GM20431 (cell line): ENCODE results near the gene FAM111B.

Experiments used
- in situ Hi-C: fragments of 300-500 bp; cut with MseI, MboI; formaldehyde crosslinking; loops from one replicate; pipeline ENCODE4 v1.15.0; 2020; ENCODE audit warnings: low sequenced_read_pairs; ENCODE audit not compliant: unreplicated experiment

The FAM111B gene

DNA sequence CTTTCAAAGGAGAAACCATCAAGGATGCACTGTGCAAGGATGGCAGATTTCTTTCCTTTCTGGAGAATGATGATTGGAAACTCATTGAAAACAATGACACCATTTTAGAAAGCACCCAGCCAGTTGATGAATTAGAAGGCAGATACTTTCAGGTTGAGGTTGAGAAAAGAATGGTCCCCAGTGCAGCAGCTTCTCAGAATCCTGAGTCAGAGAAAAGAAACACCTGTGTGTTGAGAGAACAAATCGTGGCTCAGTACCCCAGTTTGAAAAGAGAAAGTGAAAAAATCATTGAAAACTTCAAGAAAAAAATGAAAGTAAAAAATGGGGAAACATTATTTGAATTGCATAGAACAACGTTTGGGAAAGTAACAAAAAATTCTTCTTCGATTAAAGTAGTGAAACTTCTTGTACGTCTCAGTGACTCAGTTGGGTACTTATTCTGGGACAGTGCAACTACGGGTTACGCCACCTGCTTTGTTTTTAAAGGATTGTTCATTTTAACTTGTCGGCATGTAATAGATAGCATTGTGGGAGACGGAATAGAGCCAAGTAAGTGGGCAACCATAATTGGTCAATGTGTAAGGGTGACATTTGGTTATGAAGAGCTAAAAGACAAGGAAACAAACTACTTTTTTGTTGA, 45.4 kb downstream of the FAM111B start:
- in situ Hi-C loops = no loop called here

DNA sequence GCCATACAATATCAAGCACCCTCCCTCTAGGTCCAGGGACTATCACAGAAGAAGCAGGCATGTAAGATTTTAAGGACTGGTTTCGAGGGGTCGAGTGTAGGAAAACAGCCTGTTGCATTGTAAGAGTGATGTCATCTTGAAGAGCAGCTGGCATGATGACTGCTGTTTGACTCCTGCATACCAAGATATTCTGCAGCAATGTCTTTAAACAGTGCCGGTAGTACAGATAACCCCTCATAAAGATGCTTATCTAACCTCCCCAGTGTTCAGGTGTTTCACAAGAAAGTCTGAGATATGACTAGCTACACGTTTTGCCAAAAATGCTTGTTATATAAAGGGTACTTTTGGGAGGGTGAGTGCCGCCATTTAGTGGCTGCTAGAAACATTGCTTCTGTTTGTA, 47.6 kb downstream of the FAM111B start:
- in situ Hi-C loops = no loop called here

DNA sequence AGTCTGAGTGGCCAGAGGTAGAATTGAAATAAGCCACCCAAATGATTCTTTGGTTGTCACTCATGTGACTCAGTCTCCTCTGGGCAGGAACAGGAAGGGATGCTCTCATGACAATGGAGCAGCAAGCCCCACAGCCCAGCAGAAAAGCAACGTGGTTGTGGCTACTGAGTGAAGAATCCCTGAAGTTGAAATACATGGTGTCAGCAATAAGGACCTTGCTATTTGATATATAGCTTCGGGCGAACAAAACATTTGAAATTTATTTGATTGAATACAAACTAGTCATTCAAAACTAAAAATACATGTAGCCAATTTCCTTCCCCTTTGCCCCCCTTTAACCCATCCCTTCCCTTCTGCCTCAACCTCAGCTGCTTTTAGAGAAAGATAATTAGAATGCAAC, 50.4 kb downstream of the FAM111B start:
- in situ Hi-C loops = no loop called here

DNA sequence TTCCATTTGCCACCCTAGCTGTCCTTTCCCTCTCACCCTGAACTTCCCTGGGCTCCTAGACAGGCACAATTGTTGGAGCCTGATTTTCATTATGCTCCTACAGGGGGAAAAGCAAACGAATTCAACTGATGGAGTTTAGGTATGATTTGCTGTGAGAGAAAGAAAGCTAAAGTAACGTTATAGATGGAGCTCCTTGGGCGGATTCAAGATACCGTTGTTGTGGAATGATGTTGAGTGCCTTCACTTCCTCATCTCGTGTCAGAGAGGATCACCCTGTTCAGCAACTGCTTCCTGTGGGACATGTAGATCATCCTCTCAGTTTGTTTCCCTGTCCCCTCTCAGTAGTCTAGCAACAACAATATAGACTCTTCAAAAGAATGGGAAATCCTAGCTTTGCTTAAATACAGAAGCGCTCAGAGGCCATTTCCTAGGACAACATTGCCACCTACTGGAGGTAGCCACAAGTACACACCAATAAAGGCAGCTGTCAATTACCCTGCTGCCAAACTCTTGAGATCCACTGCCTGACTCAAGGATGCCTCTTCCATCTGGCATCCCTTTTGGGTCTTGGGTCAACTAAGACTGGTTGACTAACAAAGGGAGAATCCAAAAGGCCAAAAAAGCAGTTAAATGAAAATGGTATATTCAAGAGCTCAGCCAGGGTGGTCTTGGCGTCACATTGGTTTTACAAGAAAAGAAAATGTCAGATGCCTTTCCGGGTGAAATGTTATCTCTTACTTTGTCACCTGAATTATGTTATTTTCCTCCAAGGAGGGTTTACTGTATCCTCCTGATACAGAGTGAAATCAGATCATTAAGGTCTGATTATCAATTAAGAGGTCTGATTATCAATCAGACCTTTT, 51.4 kb downstream of the FAM111B start:
- in situ Hi-C loops = no loop called here

DNA sequence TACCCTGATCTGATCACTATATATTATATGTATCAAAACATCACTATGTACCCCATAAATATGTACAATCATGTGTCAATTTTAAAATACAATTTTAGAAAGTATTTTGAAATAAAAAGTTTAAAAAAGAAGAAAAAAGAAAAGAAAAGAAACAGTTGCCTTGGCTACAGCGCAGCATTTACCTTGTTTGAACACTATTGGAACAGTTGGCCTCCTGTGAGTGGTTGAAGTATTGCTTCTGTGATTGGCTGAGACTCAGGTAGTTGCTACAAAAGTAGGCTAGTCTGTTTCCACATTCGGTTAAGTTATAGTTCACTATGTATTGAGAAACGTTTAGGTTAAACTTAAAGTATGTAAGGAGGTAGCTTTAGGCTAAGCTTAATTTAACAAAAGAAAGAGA, 57.0 kb downstream of the FAM111B start:
- in situ Hi-C loops = loop anchor here (10.0 kb wide), 1 partner anchor 271 kb away; the partner anchor contains the start of gene OR5A1

DNA sequence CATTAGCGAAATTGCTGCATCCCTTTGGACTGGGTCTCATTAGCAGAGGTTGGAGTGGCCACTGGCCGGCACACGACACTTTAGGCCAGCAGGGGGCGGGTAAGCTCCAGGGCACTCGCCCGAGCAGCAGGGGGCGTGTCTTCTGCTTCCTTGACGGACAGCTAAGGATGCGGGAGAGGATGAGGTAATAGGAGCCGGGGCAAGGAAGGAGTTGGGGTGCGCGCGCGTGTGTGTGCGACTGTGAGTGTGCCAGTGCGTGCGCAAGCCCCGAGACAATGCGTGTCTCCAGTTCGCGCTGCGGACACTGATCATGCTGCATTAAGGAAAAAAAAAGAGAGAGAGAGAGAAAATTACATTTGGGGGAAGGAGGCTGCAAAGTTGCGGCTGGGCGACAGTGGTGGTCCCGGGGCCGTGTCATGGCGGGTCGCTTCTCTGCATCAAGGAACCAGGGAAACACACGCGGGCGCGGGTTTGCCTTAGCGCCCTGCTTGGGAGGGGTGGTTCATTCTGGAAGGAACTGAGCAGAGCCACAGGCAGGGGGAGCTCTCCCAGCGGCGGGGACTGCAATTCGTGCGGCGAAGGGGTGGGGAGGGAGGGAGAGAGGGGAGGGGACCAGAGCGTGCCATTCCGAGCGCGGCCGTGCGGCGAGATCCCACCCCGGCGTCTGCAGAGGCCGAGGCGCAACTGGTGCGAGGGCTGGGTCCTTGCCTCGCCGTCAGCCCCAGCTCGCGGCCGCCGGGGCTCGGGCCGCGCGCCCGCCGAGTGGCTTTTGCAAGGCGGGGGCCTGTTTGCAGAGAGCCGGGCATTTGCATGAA, 64.7 kb downstream of the FAM111B start, which contains the start of gene DTX4:
Gene DTX4, plus strand, starts transcription at position 625 of the 815 bp plus-strand sequence. CDS start 464 bp downstream, outside the sequence.
- in situ Hi-C loops = no loop called here

DNA sequence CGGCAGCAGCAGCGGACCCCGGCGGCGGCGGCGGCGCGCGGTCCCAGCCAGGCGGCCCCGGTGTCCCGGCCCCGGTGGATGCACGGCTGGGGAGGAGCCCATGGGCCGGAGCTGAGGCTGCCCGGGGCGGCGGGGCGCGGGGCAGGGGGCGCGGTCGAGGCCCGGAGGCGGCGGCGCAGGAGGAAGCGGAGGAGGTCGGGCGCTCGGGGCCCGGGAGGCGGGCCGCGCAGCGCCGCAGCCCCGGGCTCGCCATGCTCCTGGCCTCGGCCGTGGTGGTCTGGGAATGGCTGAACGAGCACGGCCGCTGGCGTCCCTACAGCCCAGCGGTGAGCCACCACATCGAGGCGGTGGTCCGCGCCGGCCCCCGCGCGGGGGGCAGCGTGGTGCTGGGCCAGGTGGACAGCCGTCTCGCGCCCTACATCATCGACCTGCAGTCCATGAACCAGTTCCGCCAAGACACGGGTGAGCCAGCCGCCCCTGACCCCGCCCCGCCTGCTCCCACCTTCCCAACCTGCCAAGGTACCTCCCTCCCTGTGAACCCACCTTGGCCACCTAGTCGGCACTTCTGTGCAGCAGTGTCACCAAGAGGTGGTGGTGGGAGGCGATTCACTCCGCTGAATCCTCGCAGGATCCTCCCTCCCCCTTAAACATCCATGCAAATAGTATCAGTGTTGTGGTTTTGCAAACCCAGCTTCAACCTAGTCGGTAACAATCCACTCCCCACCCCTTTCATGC, 65.5 kb downstream of the FAM111B start:
- in situ Hi-C loops = no loop called here

DNA sequence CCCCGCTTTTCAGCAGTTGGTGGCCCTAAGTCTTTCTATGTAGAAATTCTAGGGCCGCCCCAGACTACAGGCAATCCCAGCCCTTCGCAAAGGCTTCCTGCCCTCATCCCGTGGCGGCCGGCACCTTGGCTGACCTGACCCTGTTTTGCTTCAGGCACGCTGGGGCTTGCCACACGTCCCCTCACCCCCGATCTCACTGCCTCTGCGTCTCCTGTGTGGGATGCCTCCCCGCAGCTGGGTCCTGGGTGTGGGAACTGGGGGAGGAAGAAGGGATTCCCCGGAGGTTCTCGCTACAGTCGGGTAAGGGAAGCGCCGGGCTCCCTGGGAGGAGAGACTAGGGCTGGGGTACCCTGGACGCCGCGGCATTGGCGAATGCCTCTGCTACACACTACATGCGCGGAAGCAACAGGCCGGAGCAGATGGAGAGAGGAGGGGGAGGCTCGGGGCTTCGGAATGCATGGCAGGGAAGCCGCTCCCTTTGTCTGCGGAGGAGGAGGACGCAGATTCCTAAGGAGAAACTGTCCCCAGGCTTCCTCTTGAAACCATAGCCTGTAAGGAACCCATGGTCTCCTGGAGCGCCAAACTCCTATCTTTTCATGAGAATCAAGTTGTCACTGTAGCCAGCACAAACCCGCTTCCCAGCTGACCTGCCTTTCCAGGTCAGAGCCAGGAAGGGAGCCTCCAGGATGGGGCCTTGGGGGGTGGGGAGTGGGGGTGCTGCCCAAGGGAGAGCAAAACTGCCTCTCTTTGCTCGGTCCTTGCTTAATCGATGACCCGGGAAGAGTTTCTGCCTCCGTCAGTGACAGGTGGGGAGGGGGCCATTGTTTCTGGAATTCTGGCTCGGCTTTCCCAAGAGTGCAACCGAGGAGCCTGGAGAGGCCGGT, 66.3 kb downstream of the FAM111B start:
- in situ Hi-C loops = no loop called here

DNA sequence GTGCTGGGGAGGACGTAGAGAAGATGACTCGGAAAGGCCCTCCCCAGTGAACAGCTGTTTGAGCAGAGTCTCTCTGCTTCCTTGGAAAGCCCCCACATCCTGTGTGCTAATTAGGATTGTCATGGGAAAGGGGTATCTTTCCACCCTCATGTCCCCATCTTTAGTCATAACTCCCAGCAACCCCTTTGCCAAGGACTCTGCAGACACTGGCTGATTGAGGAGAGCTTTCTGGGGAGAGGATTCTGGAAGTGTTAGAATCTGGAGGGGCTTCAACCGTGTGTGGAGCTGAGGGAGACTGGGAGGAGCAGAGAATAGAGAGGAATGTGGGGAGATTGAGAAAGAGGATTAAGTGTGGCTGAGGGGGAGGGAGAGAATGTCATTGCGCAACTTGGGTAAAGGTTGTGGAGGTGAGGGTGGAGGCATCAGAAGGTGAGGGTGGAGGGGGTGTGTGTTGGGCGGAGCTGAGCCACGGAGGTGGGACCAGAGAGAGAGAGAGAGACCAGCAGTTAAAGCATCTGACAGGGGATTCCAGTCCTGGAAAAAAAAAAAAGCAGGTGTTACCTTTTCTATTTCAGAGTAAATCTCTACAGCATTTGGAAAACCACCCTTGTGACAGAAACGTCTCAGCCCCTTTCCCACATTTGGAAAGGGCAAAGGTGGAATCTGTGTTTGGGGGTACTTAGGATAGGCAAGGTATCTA, 67.1 kb downstream of the FAM111B start:
- in situ Hi-C loops = no loop called here

DNA sequence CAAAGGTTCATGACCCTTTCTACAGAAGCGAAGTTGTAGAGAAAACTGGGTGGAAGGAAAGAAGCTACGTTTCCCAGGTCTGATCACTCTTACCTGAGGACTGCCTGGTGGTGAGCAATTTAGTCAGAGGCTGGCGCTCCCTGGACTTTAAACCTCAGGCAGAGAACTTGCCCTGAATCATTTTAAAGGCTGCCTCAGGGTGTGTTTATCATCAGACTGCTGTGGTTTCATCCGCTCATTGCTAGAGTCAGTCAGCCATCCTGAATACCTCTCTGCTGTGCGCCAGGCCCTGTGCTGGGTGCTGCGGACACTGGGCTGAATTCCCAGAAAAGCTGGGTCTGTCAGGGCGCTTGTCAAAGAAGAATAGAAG, 67.6 kb downstream of the FAM111B start:
- in situ Hi-C loops = no loop called here

DNA sequence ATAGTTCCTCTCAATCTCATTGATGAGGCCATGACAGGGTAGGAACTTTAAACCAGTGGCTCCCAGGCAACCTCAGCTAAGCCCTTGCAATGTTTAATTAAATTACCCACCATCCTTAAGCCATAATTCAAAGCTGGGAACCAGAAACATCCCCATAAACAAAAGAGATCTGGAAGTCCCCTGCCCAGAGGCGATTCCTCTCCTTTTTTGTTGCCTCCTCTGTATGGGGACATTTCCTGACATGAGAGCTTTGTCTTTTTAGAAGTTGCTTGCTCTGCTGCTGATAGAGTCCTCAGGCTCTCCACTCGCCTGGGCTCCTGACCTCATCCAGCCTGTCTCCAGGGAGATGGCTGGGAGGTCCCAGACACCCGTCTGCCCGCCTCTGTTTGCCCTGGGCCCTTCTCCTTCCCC, 68.1 kb downstream of the FAM111B start:
- in situ Hi-C loops = no loop called here

DNA sequence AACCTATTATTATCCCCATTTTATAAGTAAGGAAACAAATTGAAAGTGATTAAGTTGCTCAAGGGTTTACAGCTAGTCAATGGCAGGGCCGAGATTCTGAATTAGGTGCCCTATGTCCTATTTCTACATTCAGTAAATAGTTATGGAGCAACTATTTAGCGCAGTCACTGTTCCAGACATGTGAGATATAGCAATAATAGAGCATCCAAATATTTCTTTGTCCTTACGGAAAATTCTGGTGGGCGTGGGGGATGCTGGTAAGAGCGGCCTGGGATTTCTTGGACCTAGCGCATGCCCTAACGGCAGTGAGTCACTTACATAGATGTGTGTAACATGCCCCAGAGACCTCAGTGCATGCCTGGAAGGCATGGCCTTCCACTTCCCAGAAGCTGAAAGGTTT, 69.3 kb downstream of the FAM111B start:
- in situ Hi-C loops = no loop called here
